C1 segment of cervical spinal cord (tissue), 14 donors: Measurements from ENCODE around the gene MXRA7.
A peak's percentile ranks its signal among the peaks of the same experiment; 100 is the strongest.
"Not testable (repeated sequence)": the region's sequence is repeated elsewhere in the genome, so short reads cannot be mapped to it uniquely, and the experiment has no call there.

Source experiments
- DNase-seq, 14 donors: peaks; one replicate each; lab custom pipeline; 2025; lab: John Stamatoyannopoulos, UW

MXRA7 gene

GRCh38 chr17:76735586-76736348 is 25.0 kb upstream of the MXRA7 start:
- no peak for DNase-seq

- DNase-seq, result no peak
Observed at GRCh38 chr17:76735006-76735405, 24.2 kb upstream of the MXRA7 start.

DNA sequence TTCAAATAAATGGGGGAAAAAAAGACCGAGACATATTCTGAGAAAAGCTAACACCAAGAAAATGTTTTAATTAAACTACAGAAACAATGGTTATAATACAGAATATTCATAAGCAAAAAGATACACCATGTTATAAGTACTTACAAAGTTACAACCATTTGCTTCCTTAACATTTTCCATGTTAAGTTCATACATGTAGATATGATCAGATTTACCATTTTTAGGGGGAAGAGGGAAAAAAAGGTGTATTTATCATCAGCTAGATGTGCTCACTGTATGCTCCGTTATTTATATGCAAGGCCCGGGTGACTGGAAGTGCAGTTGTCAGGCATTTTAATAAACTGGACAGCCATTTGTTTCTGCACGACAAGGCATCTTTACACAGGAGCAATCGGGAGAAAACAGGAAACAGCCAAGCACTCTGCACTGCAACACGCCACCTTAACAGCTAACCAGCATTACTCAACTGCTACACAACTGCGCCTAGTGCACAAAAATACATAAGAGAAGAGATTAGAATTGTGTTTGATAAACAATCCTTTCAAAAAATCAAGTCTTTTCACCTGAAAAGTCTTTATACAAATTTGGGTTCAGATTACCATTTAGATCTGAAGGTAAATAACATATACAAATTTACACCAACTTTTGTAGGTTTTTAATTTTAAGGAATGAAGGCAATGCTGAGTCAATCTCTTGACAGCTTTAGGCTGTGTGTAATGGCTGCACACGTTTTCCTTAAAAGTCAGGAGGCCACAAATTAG is 23.5 kb upstream of the MXRA7 start:
- DNase-seq, result no peak

DNA sequence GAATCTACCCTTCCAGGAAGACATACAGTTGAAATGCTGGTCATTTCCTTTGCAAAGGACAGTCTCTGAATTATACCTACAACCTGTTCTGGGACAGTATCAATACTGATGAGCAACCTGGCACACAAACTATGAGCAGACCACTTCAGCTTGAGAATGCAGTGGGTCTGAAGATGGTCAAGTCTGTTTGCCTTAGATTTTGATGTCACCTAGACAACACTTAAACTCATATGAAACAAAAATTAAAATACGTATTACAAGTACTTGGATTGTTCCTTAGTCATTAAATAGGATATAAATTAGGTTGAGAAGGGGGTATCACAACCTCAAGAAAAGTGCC is 22.8 kb upstream of the MXRA7 start:
- no peak for DNase-seq

- no peak for DNase-seq
Observed at GRCh38 chr17:76732734-76733617, 22.2 kb upstream of the MXRA7 start.

DNA sequence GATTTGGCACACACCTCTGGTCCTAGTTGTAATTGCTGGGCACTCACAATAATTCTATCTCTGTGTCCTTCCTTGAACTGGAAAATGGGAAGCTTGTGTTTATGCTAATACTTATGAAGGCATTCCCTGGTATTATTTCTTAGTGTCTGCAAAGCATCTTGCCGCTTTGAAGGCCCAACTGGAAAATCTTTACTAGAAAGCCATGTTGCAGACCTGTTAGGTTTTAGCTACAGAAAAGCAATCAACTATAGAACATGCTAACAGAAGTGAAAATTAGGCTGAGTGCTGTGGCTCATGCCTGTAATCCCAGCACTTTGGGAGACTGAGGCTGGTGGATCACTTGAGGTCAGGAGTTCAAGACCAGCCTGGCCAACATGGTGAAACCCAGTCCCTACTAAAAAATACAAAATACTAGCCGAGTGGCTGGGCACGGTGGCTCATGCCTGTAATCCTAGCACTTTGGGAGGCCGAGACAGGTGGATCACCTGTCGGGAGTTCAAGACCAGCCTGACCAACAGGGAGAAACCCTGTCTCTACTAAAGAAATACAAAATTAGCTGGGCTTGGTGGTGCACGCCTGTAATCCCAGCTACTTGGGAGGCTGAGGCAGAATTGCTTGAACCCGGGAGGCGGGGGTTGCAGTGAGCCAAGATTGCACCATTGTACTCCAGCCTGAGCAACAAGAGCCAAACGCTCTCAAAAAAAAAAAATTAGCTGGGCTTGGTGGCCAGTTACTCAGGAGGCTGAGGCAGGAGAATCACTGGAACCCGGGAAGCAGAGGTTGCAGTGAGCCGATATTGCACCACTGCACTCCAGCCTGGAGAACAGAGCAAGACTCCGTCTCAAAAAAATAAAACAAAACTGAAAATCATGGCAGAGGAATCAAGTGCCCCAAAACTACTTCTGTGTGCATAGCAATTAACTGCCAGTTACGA is 21.3 kb upstream of the MXRA7 start:
- DNase-seq, result not testable (repeated sequence)

GRCh38 chr17:76727745-76728456 is 17.1 kb upstream of the MXRA7 start:
- peak in 2 of 14 donors; percentile 17 for DNase-seq

DNA sequence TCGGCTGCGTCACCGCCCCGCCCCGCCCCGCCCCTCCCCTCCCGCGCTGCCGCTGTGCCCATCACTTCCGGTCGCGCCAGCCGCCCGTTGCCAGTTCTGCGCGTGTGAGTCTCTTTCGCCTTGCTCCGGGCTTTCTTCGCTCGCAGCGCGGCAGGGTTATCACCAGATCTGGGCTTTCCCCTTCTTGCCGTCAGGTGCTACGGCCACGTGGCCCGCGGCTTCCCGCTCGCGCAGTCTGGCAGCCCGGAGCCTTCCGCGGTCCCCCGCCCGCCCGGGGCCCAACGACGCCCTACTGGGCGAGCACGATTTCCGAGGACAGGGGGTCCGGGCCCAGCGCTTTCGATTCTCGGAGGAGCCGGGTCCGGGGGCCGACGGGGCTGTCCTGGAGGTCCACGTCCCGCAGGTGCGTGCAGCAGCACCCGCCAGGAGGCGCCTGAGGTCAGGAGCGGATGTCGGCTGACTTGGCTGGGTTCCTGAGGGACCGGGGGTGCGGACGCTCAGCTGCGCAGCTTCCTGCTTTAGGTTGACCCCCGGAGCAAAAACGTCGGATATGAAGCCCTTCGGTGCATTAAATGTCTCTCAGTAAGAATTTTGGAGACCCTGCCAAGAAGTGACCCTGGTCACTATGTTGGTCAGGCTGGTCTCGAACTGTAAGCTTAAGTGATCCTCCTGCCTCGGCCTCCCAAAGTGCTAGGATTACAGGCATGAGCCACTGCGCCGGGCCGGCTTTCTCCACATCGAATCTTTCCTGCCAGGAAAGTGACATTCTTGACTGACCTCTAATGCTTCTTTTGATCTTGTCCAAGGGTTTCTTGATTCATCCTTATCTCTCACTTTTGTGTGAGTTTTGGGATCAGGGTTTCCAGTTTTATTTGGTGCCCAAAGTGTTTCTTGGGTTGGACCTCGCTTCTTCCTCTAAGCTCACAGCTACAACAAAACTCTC is 16.3 kb upstream of the MXRA7 start, which contains the start of gene METTL23:
Gene METTL23 (plus strand): TSS at position 64 of the 943 bp plus-strand sequence. CDS start 2,872 bp downstream, outside the sequence.
- peak in 8 of 14 donors; percentile 22 to 85 (median 81) for DNase-seq

DNA sequence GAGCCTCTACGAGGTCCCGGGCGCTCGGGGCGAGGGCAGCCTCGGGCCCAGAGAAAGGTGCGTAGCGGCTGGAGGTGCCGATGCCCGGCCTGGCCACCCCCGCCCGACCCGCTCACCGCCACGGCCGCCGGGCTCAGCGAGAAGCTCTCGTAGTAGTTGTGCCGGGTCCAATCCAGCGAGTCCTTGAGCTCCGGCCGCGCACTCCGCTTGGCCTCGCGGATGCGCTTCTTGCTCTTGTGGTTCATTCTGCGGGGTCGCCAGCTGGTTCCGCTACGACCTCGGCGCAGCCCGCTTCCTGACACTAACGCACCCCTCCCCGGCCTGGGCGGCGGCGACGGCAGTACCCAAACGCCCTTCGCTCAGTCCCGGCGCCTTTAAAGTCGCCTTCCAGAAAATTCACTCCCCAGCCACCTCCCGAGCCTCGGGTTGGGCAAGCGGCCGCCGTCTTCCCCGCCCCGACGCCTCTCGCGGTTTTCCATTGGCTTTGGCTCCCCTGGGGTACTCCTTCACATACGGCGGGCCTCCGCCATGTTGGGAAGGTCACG is 15.5 kb upstream of the MXRA7 start, which contains the start of gene JMJD6:
Gene JMJD6 (minus strand): TSS at position 376 of the 545 bp plus-strand sequence. CDS start 131 bp downstream, at position 245.
- peak; percentile 70 to 99 (median 95) for DNase-seq

DNA sequence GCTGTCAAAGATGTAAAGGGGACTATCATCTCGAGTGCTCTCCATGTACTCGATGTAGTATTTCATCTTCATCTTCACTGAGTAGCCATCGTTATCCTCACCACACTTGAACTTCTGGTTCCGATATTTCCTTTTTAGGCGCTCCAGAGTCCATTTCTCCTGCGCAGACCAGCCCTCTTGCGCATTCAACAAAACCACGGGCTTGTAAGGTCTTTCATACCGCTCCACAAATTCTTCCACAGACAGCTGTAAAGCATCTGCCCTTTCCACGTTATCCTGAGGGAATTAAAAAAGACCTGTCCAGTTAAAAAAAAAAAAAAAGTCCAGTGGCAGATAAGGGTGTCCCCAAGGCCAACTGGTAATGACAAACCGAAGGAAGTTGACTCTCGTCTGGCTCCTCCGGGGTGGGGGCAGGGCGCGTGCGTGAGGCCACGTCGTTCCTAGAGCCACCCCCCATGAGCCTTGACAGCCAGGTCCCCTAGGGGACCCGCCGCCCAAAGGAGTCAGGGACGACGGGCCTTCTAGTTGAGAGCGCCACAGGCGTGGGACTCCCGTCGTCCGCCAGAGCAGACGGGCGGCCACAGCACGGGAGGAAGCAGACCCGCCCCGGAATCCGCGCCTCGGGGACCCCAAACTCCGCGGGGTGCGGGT is 14.9 kb upstream of the MXRA7 start:
- peak in 10 of 14 donors; percentile 49 to 82 (median 63) for DNase-seq

GRCh38 chr17:76723812-76724211 is 13.0 kb upstream of the MXRA7 start:
- DNase-seq, result no peak

GRCh38 chr17:76722977-76723376 is 12.2 kb upstream of the MXRA7 start:
- DNase-seq, result not testable (repeated sequence)

DNA sequence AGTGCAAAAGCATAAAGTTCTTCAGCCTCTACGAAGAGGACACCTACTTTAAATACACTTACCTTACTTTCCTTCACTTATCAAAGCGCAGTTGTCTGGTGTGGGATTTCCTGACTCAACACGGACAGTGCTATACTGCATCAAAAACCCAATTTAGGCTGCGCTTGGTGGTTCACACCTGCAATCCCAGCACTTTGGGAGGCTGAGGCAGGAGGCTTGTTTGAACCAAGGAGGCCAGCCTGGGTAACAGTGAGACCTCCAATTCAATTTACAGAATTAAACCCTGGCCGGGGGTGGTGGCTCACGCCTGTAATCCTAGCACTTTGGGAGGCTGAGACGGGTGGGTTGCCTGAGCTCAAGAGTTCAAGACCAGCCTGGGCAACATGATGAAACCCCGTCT is 11.5 kb upstream of the MXRA7 start:
- DNase-seq, result no peak

DNA sequence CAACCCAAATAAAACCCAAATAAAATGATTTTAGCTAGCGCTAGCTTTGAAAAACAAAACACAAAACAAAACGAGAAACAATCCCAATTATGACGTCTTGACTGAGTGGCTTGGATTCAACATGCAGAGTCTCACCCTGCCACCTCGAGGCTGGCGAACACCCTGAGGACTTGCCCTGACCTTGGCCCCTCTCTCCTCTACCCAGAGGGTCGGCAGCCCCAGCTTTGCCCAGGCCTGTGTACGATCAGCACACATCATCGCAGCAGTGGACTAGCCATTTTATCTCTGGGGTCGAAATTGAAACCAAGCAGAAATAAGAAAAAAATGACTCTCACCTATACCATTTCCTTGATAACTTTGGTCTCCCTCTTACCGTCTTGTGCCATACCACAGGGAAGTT is 10.7 kb upstream of the MXRA7 start:
- DNase-seq, result no peak

DNA sequence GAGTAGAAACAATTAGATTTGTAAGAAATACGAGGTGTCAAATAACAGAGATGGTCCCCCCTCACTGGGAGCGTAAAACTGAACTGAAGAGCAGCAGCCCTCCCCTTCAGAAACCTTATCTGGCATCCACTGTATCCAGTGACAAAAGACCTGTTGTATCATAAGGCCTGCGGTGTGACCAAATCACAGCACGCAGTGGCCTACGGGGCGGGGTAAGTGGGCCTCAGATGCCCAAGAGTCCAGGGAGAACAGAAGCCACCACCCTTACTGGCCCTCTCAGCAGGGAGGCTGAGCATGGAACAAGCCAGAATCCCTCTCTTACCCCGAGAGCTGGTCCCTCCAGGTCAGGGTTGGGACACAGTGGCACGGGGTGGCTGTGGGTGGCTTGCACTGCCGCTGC is 10.2 kb upstream of the MXRA7 start:
- DNase-seq, result no peak

DNA sequence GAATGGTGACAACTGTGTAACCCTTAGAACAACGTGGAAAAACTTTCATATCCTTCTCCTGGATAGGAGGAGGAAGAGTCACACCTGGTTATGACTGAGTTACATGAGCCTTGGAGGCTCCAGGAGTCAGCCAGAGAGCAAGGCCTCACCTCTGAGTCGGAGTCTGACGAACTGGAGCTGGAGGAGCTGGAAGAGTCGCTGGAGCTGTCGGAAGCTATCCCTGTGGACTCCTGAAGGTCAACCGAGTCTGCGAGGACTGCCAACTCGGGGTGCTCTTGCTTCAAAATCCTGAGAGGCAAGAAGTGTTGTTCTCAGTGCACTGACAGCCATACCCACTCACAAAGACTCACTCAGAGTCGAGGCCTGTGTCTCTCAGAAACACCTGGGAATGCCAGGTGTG is 9.4 kb upstream of the MXRA7 start:
- DNase-seq, result no peak

DNA sequence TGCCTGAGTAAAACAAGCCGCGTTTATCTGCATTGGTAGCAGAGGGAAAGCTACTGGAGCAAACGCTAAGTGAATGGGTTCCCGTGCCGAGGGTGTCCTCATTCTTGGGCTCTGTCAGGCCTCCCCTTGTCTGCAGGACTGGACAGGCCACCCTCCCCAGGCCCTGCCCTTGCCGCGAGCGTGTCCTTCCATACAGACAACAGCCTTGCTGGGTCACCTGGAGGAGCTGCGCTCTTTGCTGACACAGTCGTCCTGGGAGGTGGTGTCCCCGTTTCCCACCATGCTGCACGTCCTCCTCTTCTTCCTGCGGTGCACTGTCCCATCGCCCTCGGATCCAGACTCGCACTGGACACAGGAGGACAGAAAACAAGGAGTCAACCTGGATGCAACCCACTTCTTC is 7.8 kb upstream of the MXRA7 start:
- no peak for DNase-seq

- DNase-seq, result no peak
Observed at GRCh38 chr17:76716839-76717215, 6.1 kb upstream of the MXRA7 start.
